Muscle layer of colon (tissue), 2 donors: Measurements from ENCODE around the gene KLLN.
"Not testable (repeated sequence)": the region's sequence is repeated elsewhere in the genome, so short reads cannot be mapped to it uniquely, and the experiment has no call there.

Experiments used
- H3K27ac ChIP-seq: one replicate; pipeline ENCODE4 v1.7.0; 2013; ENCODE audit warnings: low read depth, mild to moderate bottlenecking, low read length, moderate library complexity
- H3K27me3 ChIP-seq, 2 donors: one replicate each; pipeline ENCODE4 v1.7.0; 2013; ENCODE audit warnings: low read length in 2 of 2, mild to moderate bottlenecking in 2 of 2; ENCODE audit not compliant: insufficient read depth in 2 of 2, control insufficient read depth in 1 of 2
- H3K36me3 ChIP-seq: one replicate; pipeline ENCODE4 v1.7.0; 2013; ENCODE audit warnings: mild to moderate bottlenecking, low read length; ENCODE audit not compliant: insufficient read depth
- H3K4me1 ChIP-seq: one replicate; pipeline ENCODE4 v1.7.0; 2013; ENCODE audit warnings: mild to moderate bottlenecking, low read length; ENCODE audit not compliant: insufficient read depth
- H3K4me3 ChIP-seq, 2 donors: one replicate each; pipeline ENCODE4 v1.7.0; 2013; ENCODE audit warnings: low read length in 2 of 2, low read depth in 1 of 2, mild to moderate bottlenecking in 1 of 2, moderate library complexity in 1 of 2
- H3K9ac ChIP-seq: one replicate; pipeline ENCODE4 v1.7.0; 2013; ENCODE audit warnings: low read length
- H3K9me3 ChIP-seq: one replicate; pipeline ENCODE4 v1.7.0; 2013; ENCODE audit warnings: mild to moderate bottlenecking, low read length
- donor health status: abdominal sarcoma.
- donor health status: Adenocarcinoma of cecum.

KLLN gene

GRCh38 chr10:87836098-87836497 lies 27.2 kb downstream of the KLLN start:
- no peak overlapping the region for H3K9ac ChIP-seq
- H3K4me1 ChIP-seq: no peaks in the 10 kb centered on the region
- no peaks in the 10 kb centered on the region for H3K36me3 ChIP-seq
- H3K9me3 ChIP-seq: no peaks in the 10 kb centered on the region
- H3K4me3 ChIP-seq: no peak overlapping the region
- H3K27me3 ChIP-seq: no peaks in the 10 kb centered on the region
- H3K27ac ChIP-seq: no peak overlapping the region

- Histone ChIP-seq H3K4me1 (no peaks in the 10 kb centered on the region), H3K27me3 (no peaks in the 10 kb centered on the region), H3K4me3 (no peak overlapping the region), H3K27ac (no peak overlapping the region), H3K9ac (no peak overlapping the region), H3K9me3 (no peaks in the 10 kb centered on the region), H3K36me3 (no peaks in the 10 kb centered on the region)
These were observed 33.2 kb downstream of the KLLN start for GRCh38 chr10:87829986-87830729.

GRCh38 chr10:87829051-87829450 lies 34.3 kb downstream of the KLLN start:
- H3K4me3 ChIP-seq, H3K27ac ChIP-seq, H3K36me3 ChIP-seq, H3K9me3 ChIP-seq, H3K27me3 ChIP-seq, H3K9ac ChIP-seq, H3K4me1 ChIP-seq: not testable (repeated sequence)

- Histone ChIP-seq H3K36me3 (no peaks in the 10 kb centered on the region), H3K27ac (no peak overlapping the region), H3K9me3 (no peaks in the 10 kb centered on the region), H3K4me3 (no peak overlapping the region), H3K9ac (no peak overlapping the region), H3K27me3 (no peaks in the 10 kb centered on the region), H3K4me1 (no peaks in the 10 kb centered on the region)
These were observed 35.7 kb downstream of the KLLN start for GRCh38 chr10:87827681-87828080.

GRCh38 chr10:87826653-87827052 lies 36.7 kb downstream of the KLLN start:
- no peaks in the 10 kb centered on the region for H3K36me3 ChIP-seq
- no peaks in the 10 kb centered on the region for H3K27me3 ChIP-seq
- no peak overlapping the region for H3K27ac ChIP-seq
- no peaks in the 10 kb centered on the region for H3K4me1 ChIP-seq
- H3K9me3 ChIP-seq: no peaks in the 10 kb centered on the region
- H3K4me3 ChIP-seq: no peak overlapping the region
- no peak overlapping the region for H3K9ac ChIP-seq

GRCh38 chr10:87819289-87819585 lies 44.1 kb downstream of the KLLN start:
- H3K36me3 ChIP-seq: no peaks in the 10 kb centered on the region
- H3K27ac ChIP-seq: no peak overlapping the region
- no peak overlapping the region for H3K4me3 ChIP-seq
- H3K27me3 ChIP-seq: no peaks in the 10 kb centered on the region
- no peak overlapping the region for H3K9ac ChIP-seq
- H3K9me3 ChIP-seq: no peaks in the 10 kb centered on the region
- peaks cover 16% of the 10 kb centered on the region for H3K4me1 ChIP-seq

GRCh38 chr10:87818505-87819288 lies 44.6 kb downstream of the KLLN start:
- no peaks in the 10 kb centered on the region for H3K36me3 ChIP-seq
- no peaks in the 10 kb centered on the region for H3K27me3 ChIP-seq
- H3K9ac ChIP-seq: peak overlapping the region; percentile 68
- H3K27ac ChIP-seq: peak overlapping the region; percentile 79
- peak overlapping the region; percentile 72 to 79 for H3K4me3 ChIP-seq
- peaks cover 16% of the 10 kb centered on the region for H3K4me1 ChIP-seq
- H3K9me3 ChIP-seq: no peaks in the 10 kb centered on the region

- H3K36me3 ChIP-seq: no peaks in the 10 kb centered on the region
- peak within 1 kb of the TSS; percentile 79 for H3K27ac ChIP-seq
- no peaks in the 10 kb centered on the region for H3K9me3 ChIP-seq
- H3K4me1 ChIP-seq: peaks cover 16% of the 10 kb centered on the region
- peak within 1 kb of the TSS; percentile 72 to 79 for H3K4me3 ChIP-seq
- H3K9ac ChIP-seq: peak within 1 kb of the TSS; percentile 68
- H3K27me3 ChIP-seq: no peaks in the 10 kb centered on the region
These were observed 45.5 kb downstream of the KLLN start, which contains the start of gene ATAD1 for GRCh38 chr10:87817609-87818504. Gene ATAD1 (minus strand): TSS chr10:87818226. CDS start chr10:87814599, 3,627 bp downstream.

GRCh38 chr10:87816898-87817608 lies 46.3 kb downstream of the KLLN start:
- Histone ChIP-seq H3K4me3 (peak overlapping the region; percentile 72 to 79), H3K4me1 (peaks cover 16% of the 10 kb centered on the region), H3K27me3 (no peaks in the 10 kb centered on the region), H3K9ac (peak overlapping the region; percentile 68), H3K9me3 (no peaks in the 10 kb centered on the region), H3K36me3 (no peaks in the 10 kb centered on the region), H3K27ac (peak overlapping the region; percentile 79)

GRCh38 chr10:87816163-87816897 lies 47.0 kb downstream of the KLLN start:
- Histone ChIP-seq H3K27me3 (no peaks in the 10 kb centered on the region), H3K4me1 (peaks cover 16% of the 10 kb centered on the region), H3K9me3 (no peaks in the 10 kb centered on the region), H3K27ac (no peak overlapping the region), H3K9ac (no peak overlapping the region), H3K36me3 (no peaks in the 10 kb centered on the region), H3K4me3 (peak overlapping the region in 1 of 2 donors; percentile 72)
